GM18520 (cell line): Measurements from ENCODE around the gene PCNX1.
"Not testable (repeated sequence)": the region's sequence is repeated elsewhere in the genome, so short reads cannot be mapped to it uniquely, and the experiment has no call there.

ENCODE experiments used
- ATAC-seq: cut with Tn5 transposase; IDR thresholded peaks from one replicate; pipeline ENCODE4 v1.9.1; 2021; ENCODE audit not compliant: unreplicated experiment

Gene PCNX1

GRCh38 chr14:71142375-71143038, 235.2 kb downstream of the PCNX1 start:
- no peak for ATAC-seq

GRCh38 chr14:71143381-71144290, 236.4 kb downstream of the PCNX1 start:
- no peak for ATAC-seq

- ATAC-seq = not testable (repeated sequence)
Observed at GRCh38 chr14:71147335-71147734, 240.1 kb downstream of the PCNX1 start.

GRCh38 chr14:71148627-71149026, 241.4 kb downstream of the PCNX1 start:
- ATAC-seq = no peak

GRCh38 chr14:71150737-71151136, 243.5 kb downstream of the PCNX1 start:
- ATAC-seq = no peak

DNA sequence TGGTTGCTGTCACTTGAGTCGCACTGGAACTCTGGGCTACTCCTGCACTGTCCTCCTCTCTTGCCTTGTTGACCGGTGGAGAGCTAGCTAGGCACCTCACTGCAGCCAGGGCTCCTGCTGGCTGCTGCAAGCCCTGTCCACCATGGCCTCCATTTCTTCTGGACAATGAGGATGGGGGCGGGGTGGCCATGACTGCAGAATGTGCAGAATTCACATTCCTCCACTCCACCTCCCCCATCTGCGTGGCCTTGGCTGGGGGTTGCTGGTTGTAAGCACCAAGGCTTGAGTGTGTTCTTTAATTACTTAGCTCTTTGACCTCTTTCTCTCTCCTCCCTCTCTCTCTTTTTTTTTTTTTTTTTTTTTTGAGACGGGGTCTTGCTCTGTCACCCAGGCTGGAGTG, 248.5 kb downstream of the PCNX1 start:
- no peak for ATAC-seq

- ATAC-seq = no peak
Observed at GRCh38 chr14:71163050-71163841, 256.0 kb downstream of the PCNX1 start.

DNA sequence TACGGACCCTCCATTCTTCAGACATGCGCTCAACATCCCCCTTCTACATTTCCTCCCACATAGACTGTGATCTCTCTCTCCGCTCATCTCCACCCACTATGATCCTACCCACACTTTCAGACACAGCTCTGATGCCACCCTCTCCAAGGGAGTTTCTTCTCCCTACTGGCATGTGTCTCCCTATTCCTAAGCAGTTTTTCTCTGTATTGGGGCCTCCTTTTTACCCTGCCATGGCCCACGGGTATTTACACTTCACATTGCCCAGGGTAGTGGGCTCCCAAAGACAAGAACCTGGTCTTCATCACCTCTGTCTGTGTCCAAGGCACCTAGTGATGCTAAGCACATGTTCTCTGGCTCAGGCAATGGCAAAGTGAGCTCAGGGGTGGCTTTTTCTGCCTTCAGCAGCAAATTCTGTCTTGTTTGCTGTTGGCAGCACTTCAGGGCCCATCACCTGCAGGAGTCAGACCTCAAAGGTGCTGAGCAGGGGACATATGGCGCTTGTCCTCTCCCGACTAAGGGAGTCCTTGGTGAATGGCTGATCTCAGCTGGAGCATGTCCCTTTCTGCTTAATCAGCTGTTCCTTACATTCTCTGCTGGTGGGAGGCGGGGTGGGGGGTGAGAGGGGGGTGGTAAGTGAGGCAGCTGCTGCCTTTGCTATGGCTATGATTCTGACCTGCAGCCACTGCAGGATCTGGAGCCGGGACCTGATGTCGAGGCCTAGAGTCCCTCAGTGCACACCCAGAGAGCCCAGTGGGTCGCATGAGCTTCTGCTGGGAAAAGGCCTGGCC, 256.8 kb downstream of the PCNX1 start:
- ATAC-seq = no peak
